Ishikawa (cell line): ENCODE data around the gene ASB10.

Experiments
- CEBPB ChIP-seq: IDR thresholded peaks from 2 replicates; pipeline ENCODE4 v1.6.1; 2012
- CREB1 ChIP-seq: IDR thresholded peaks from 2 replicates; pipeline ENCODE4 v1.6.1; 2012; ENCODE audit warnings: low read depth
- EGR1 ChIP-seq: IDR thresholded peaks from 2 replicates; pipeline ENCODE4 v1.6.1; 2012
- EP300 ChIP-seq: IDR thresholded peaks from 2 replicates; pipeline ENCODE4 v1.6.1; 2012; ENCODE audit warnings: borderline replicate concordance
- FOXM1 ChIP-seq: IDR thresholded peaks from 2 replicates; pipeline ENCODE4 v1.6.1; 2012; ENCODE audit warnings: low read depth, borderline replicate concordance
- MAX ChIP-seq: IDR thresholded peaks from 2 replicates; pipeline ENCODE4 v1.6.1; 2012
- NFIC ChIP-seq: IDR thresholded peaks from 2 replicates; pipeline ENCODE4 v1.6.1; 2012
- RAD21 ChIP-seq: IDR thresholded peaks from 2 replicates; pipeline ENCODE4 v1.6.1; 2012; ENCODE audit warnings: low read depth
- REST ChIP-seq: IDR thresholded peaks from 2 replicates; pipeline ENCODE4 v1.6.1; 2012; ENCODE audit warnings: low read depth, mild to moderate bottlenecking
- TAF1 ChIP-seq: IDR thresholded peaks from 2 replicates; pipeline ENCODE4 v1.6.1; 2012; ENCODE audit warnings: low read depth, mild to moderate bottlenecking
- TCF12 ChIP-seq: IDR thresholded peaks from 2 replicates; pipeline ENCODE4 v1.6.1; 2012; ENCODE audit warnings: low read depth
- TEAD4 ChIP-seq: IDR thresholded peaks from 2 replicates; pipeline ENCODE4 v1.6.1; 2012
- USF1 ChIP-seq: IDR thresholded peaks from 2 replicates; pipeline ENCODE4 v1.6.1; 2012
- YY1 ChIP-seq: IDR thresholded peaks from 2 replicates; pipeline ENCODE4 v1.6.1; 2012; ENCODE audit warnings: low read depth
- ZBTB7A ChIP-seq: IDR thresholded peaks from 2 replicates; pipeline ENCODE4 v1.6.1; 2012; ENCODE audit warnings: low read depth

ASB10 gene

GRCh38 chr7:151231080-151231479, 44.0 kb upstream of the ASB10 start:
- TF ChIP-seq YY1 (no peak), MAX (no peak), NFIC (no peak), REST (no peak), FOXM1 (no peak), TCF12 (no peak), EP300 (no peak), TEAD4 (no peak), ZBTB7A (no peak), CEBPB (no peak), EGR1 (no peak), CREB1 (no peak), USF1 (no peak), TAF1 (no peak), RAD21 (no peak)

- TF ChIP-seq TAF1 (no peak), REST (no peak), FOXM1 (no peak), CEBPB (no peak), TEAD4 (no peak), ZBTB7A (no peak), NFIC (no peak), RAD21 (no peak), USF1 (no peak), MAX (no peak), CREB1 (no peak), EP300 (no peak), YY1 (no peak)
These were observed 42.2 kb upstream of the ASB10 start for GRCh38 chr7:151229249-151229648.

GRCh38 chr7:151228024-151228866, 41.2 kb upstream of the ASB10 start:
- TF ChIP-seq RAD21 (no peak), TEAD4 (no peak), TCF12 (no peak), CREB1 (no peak), YY1 (no peak)

- TF ChIP-seq CREB1 (peak; percentile 98), FOXM1 (no peak), CEBPB (peak; percentile 98), EP300 (no peak), TAF1 (peak; percentile 56), USF1 (peak; percentile 65; the same call in 1 of the 2 replicates), EGR1 (peak; percentile 7; the same call in 1 of the 2 replicates), ZBTB7A (peak; percentile 52; the same call in 1 of the 2 replicates), TCF12 (0 out of 2 replicates have a peak, but pooled peaks have one; percentile 37), REST (no peak), YY1 (peak; percentile 58), NFIC (no peak), TEAD4 (no peak), RAD21 (no peak), MAX (peak; percentile 73)
These were observed 40.1 kb upstream of the ASB10 start, which contains the start of gene ABCF2 for GRCh38 chr7:151226875-151227782. TSS of gene ABCF2 (minus strand) at chr7:151227205. CDS start at chr7:151226458, 747 bp downstream.
